ENCODE data around the gene GRHL3.

DNA sequence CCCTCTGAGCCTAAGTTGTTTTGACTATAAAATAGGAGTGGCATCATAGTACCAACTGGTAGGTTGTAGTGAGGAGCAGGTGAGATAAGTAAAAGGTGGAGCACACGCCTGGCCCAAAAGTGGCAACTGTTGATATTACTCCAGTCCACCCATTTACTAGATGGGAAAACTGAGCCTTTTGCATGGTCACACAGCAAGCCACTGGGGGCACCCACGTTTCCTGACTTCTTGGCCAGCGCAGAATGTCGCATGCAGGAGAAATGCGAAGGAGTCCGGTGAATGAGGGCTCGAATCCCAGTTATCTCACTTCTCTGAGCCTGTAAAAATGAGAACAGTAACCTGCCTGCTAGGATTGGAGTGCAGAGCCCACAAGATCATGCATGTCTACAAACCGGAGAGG, 20.8 kb downstream of the GRHL3 start:
- TF ChIP-seq, protein P1, sequence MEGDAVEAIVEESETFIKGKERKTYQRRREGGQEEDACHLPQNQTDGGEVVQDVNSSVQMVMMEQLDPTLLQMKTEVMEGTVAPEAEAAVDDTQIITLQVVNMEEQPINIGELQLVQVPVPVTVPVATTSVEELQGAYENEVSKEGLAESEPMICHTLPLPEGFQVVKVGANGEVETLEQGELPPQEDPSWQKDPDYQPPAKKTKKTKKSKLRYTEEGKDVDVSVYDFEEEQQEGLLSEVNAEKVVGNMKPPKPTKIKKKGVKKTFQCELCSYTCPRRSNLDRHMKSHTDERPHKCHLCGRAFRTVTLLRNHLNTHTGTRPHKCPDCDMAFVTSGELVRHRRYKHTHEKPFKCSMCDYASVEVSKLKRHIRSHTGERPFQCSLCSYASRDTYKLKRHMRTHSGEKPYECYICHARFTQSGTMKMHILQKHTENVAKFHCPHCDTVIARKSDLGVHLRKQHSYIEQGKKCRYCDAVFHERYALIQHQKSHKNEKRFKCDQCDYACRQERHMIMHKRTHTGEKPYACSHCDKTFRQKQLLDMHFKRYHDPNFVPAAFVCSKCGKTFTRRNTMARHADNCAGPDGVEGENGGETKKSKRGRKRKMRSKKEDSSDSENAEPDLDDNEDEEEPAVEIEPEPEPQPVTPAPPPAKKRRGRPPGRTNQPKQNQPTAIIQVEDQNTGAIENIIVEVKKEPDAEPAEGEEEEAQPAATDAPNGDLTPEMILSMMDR (IDR thresholded peaks at IDR 0.05): no peak
- TF ChIP-seq ZFX (IDR thresholded peaks at IDR 0.05; ENCODE audit: borderline replicate concordance): no peak

All from 22Rv1 (cell line).